GM12892 (cell line): ENCODE results near the gene MELTF.

Experiments
- POLR2A ChIP-seq: IDR thresholded peaks from 2 replicates; pipeline ENCODE4 v1.6.1; 2011; ENCODE audit warnings: low read depth, low read length, control low read depth
- POLR2AphosphoS5 ChIP-seq: IDR thresholded peaks from 2 replicates; pipeline ENCODE4 v1.6.1; 2011; ENCODE audit warnings: low read depth, low read length, control low read depth
- TAF1 ChIP-seq: IDR thresholded peaks from 2 replicates; pipeline ENCODE4 v1.6.1; 2011; ENCODE audit warnings: low read depth, mild to moderate bottlenecking, control low read depth, low read length, borderline replicate concordance

DNA sequence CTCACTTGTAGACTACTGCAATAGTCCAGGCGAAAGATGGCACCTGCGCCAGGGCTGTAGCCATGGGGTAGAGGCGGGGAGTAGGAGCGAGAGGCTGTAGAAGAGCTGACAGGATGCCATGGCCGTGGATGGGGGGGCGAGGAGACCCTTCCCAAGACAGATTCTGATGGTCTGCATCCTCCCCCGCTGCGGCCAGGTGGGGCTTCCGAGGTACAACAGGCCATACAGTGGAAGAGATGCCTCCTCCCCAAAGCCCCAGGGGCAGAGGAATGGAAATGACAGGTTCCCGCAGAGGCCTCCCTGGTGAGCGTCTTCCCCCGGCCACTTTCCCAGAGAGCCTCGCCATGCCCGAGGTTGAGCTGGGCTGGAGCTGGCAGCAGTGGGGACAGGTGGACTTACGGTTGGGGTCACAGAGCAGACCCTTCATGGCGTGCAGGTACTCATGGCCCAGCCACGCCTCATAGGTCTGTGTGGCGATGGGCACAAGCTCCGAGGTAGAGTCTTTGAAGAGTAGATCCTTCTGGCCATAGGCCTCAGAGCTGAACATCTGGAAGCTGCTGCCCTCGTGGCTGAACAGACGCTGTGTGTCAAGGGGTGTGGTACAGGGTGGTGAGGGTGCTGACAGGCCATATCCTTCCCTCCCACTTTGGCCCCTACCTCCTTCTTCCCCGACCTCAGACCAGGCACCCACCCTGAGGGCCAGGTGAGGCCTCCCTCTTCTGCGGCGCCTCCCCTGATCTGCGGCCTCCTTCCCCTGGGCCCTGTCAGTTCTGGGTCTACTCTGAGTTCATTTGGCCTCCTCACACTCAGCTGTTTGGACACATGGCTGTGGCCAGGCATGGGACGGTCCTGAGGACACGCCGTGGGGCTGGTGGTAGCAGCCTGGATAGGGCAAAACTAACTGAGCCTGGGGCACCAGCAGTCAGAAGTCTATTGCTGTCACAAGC, 13.6 kb downstream of the MELTF start:
- no peak for TF ChIP-seq POLR2AphosphoS5
- no peak for TF ChIP-seq POLR2A
- no peak for TF ChIP-seq TAF1
